HG02840 (cell line): ENCODE measurements around the gene TACO1.

Experiments used
- ATAC-seq: cut with Tn5 transposase; IDR thresholded peaks from one replicate; pipeline ENCODE4 v1.9.1; 2021; ENCODE audit warnings: mild to moderate bottlenecking, moderate library complexity, moderate number of reproducible peaks; ENCODE audit not compliant: unreplicated experiment, low FRiP score

Gene TACO1

GRCh38 chr17:63634816-63635215 lies 34.1 kb downstream of the TACO1 start:
- no peak for ATAC-seq

- no peak for ATAC-seq
These were observed 34.6 kb downstream of the TACO1 start for GRCh38 chr17:63635290-63635689.

GRCh38 chr17:63635787-63636186 lies 35.1 kb downstream of the TACO1 start:
- no peak for ATAC-seq

GRCh38 chr17:63639125-63639524 lies 38.4 kb downstream of the TACO1 start:
- ATAC-seq = no peak

- no peak for ATAC-seq
These were observed 39.3 kb downstream of the TACO1 start for GRCh38 chr17:63640038-63640437.

- no peak for ATAC-seq
These were observed 41.2 kb downstream of the TACO1 start for GRCh38 chr17:63641692-63642448.

GRCh38 chr17:63644846-63645245 lies 44.2 kb downstream of the TACO1 start:
- ATAC-seq = no peak

- ATAC-seq = peak; percentile 47
These were observed 45.2 kb downstream of the TACO1 start for GRCh38 chr17:63645775-63646487.

- peak; percentile 61 for ATAC-seq
These were observed 45.8 kb downstream of the TACO1 start for GRCh38 chr17:63646488-63646806.

GRCh38 chr17:63647065-63647725 lies 46.5 kb downstream of the TACO1 start:
- ATAC-seq = no peak

- ATAC-seq = no peak
These were observed 47.2 kb downstream of the TACO1 start for GRCh38 chr17:63647936-63648335.

- ATAC-seq = no peak
These were observed 49.1 kb downstream of the TACO1 start for GRCh38 chr17:63649813-63650212.

- ATAC-seq = no peak
These were observed 51.4 kb downstream of the TACO1 start for GRCh38 chr17:63652106-63652505.

GRCh38 chr17:63653050-63653449 lies 52.4 kb downstream of the TACO1 start:
- ATAC-seq = no peak

GRCh38 chr17:63657786-63658185 lies 57.1 kb downstream of the TACO1 start:
- ATAC-seq = no peak
